Activated CD8-positive, alpha-beta memory T cell treated with anti-CD3 and anti-CD28 coated beads for 4 hours (primary cell): Measurements from ENCODE around the gene SPRED1.

Experiments
- DNase-seq, 2 donors: peaks; one replicate each; pipeline ENCODE4 v3.0.0-alpha.2; 2020; ENCODE audit warnings: low read depth in 2 of 2

Gene SPRED1

GRCh38 chr15:38252481-38253350, at the start of gene SPRED1:
Gene SPRED1, plus strand, starts transcription at chr15:38252836. Its CDS starts 350 bp downstream, at chr15:38253186.
- DNase-seq = no peak

- no peak for DNase-seq
Observed at GRCh38 chr15:38205526-38206272, 46.9 kb upstream of the SPRED1 start.

- DNase-seq = no peak
Observed at GRCh38 chr15:38207621-38208020, 45.0 kb upstream of the SPRED1 start.

- DNase-seq = no peak
Observed at GRCh38 chr15:38208206-38208605, 44.4 kb upstream of the SPRED1 start.

- DNase-seq = no peak
Observed at GRCh38 chr15:38208779-38209178, 43.9 kb upstream of the SPRED1 start.

- no peak for DNase-seq
Observed at GRCh38 chr15:38211249-38211648, 41.4 kb upstream of the SPRED1 start.

GRCh38 chr15:38211811-38212210, 40.8 kb upstream of the SPRED1 start:
- DNase-seq = no peak

- no peak for DNase-seq
Observed at GRCh38 chr15:38212729-38213351, 39.8 kb upstream of the SPRED1 start.

GRCh38 chr15:38213356-38213755, 39.3 kb upstream of the SPRED1 start:
- no peak for DNase-seq

GRCh38 chr15:38215707-38216106, 36.9 kb upstream of the SPRED1 start:
- no peak for DNase-seq

- no peak for DNase-seq
Observed at GRCh38 chr15:38216763-38217162, 35.9 kb upstream of the SPRED1 start.

GRCh38 chr15:38217191-38217595, 35.4 kb upstream of the SPRED1 start:
- DNase-seq = no peak

- no peak for DNase-seq
Observed at GRCh38 chr15:38217788-38218609, 34.6 kb upstream of the SPRED1 start.

GRCh38 chr15:38220606-38221273, 31.9 kb upstream of the SPRED1 start:
- DNase-seq = no peak

GRCh38 chr15:38224486-38224885, 28.1 kb upstream of the SPRED1 start:
- no peak for DNase-seq

- DNase-seq = no peak
Observed at GRCh38 chr15:38225381-38225780, 27.3 kb upstream of the SPRED1 start.

- DNase-seq = no peak
Observed at GRCh38 chr15:38226608-38227266, 25.9 kb upstream of the SPRED1 start.

GRCh38 chr15:38227941-38228340, 24.7 kb upstream of the SPRED1 start:
- DNase-seq = no peak

GRCh38 chr15:38228618-38229017, 24.0 kb upstream of the SPRED1 start:
- DNase-seq = no peak

GRCh38 chr15:38229705-38230310, 22.8 kb upstream of the SPRED1 start:
- DNase-seq = no peak
